ENCODE measurements around the gene EPHB1. TPM values are rescaled to one million over a fixed set of nuclear protein-coding genes. Genes with fewer than 3 reads are reported as not detected.

The EPHB1 gene
- polyA plus RNA-seq, 1 donor: 3.7 TPM

DNA sequence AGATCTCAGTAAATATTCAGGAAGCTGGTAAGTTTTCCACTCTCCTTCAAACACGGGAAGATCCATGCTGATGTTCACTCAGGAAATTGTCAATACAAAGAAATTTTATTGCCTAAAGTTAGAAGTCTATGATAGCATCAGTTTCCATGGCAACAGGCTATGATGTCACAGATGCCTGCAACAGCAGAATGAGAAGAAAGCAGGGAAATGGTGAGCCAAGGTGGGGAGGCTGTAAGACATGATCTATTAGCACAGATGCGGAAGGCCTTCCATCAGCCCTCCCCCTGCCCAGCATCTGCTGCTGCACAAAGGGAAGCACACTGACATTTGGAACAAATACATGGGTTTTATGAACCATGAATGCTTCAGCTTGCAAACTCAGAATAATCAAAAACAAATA, 28.6 kb downstream of the EPHB1 start:
- WGBS (ENCODE audit: insufficient coverage, low lambda C conversion rate): no CpG with 5 or more reads among the region's 2 CpGs
- no peak for DNase-seq
- H3K36me3 ChIP-seq (ENCODE audit: control insufficient read depth, insufficient read depth, low read length): no peaks in the 10 kb centered on the region
- no peak overlapping the region for H3K27ac ChIP-seq (ENCODE audit: low read length)
- no peaks in the 10 kb centered on the region for H3K27me3 ChIP-seq (ENCODE audit: control insufficient read depth, insufficient read depth, low read length)
- H3K4me1 ChIP-seq (ENCODE audit: control insufficient read depth, insufficient read depth, low read length): peaks cover 3% of the 10 kb centered on the region
- H3K4me3 ChIP-seq (ENCODE audit: low read length): no peak overlapping the region
- no peaks in the 10 kb centered on the region for H3K9me3 ChIP-seq (ENCODE audit: control insufficient read depth, low read depth, low read length)

DNA sequence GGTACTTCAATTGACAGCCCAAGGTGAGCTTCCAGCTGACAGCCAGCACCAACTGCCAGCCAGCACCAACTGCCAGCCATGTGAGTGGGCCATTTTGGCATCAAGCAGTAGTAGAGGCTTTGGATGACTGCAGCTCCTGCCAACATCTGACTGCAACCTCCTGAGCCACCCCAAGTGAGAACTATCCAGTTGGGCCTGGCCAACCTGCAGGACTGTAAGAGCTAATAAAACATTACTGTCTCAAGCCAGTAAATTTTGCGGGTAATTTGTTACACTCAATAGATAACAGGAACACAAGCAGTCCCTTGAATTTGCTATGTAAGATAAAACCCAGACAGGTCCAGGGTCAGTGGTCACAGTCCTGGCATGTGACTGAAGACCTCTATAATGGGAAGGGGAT, 29.7 kb downstream of the EPHB1 start:
- whole genome bisulfite sequencing (ENCODE audit: insufficient coverage, low lambda C conversion rate): no CpG with 5 or more reads among the region's 1 CpG
- DNase-seq: no peak
- Histone ChIP-seq H3K4me1 (ENCODE audit: control insufficient read depth, insufficient read depth, low read length) (peaks cover 3% of the 10 kb centered on the region), H3K9me3 (ENCODE audit: control insufficient read depth, low read depth, low read length) (no peaks in the 10 kb centered on the region), H3K36me3 (ENCODE audit: control insufficient read depth, insufficient read depth, low read length) (no peaks in the 10 kb centered on the region), H3K27ac (ENCODE audit: low read length) (no peak overlapping the region), H3K27me3 (ENCODE audit: control insufficient read depth, insufficient read depth, low read length) (no peaks in the 10 kb centered on the region), H3K4me3 (ENCODE audit: low read length) (no peak overlapping the region)

DNA sequence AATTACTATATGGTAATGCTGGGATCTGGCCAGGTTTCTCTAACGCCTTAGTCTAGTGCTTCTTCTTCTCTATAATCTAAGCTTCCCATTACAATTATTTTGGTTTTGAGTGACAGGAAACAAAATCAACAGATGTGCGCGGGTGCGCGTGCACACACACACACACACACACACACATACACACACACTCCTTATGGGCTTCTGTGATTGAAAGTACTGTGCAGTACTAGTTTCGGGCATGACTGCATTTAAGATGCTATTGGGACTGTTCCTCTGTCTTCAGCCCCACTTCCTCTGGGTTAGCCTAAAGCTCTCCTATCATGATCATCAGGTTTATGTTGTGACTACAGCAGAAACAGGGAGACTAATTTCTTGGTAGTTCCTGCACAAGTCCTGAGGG, 32.2 kb downstream of the EPHB1 start:
- Histone ChIP-seq H3K4me3 (ENCODE audit: low read length) (no peak overlapping the region), H3K9me3 (ENCODE audit: control insufficient read depth, low read depth, low read length) (no peaks in the 10 kb centered on the region), H3K27me3 (ENCODE audit: control insufficient read depth, insufficient read depth, low read length) (no peaks in the 10 kb centered on the region), H3K4me1 (ENCODE audit: control insufficient read depth, insufficient read depth, low read length) (no peaks in the 10 kb centered on the region), H3K27ac (ENCODE audit: low read length) (no peak overlapping the region), H3K36me3 (ENCODE audit: control insufficient read depth, insufficient read depth, low read length) (no peaks in the 10 kb centered on the region)
- DNase-seq: no peak
- no CpG with 5 or more reads among the region's 6 CpGs for WGBS (ENCODE audit: insufficient coverage, low lambda C conversion rate)

DNA sequence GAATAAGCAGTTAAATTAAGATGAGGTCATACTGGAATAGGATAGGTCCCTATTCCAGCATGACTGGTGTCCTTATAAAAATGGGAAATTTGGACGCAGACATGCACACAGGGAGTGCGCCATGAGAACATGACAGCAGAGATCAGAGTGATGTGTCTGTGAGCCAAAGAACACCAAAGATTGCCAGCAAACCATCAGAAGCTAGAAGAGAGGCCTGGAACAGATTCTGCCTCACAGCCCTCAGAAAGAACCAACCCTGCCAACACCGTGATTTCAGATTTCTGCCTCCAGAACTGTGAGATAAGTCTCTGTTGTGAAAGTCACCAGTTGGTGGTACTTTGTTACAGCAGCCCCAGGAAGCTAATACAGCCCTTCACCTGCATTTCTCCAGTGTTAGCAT, 34.7 kb downstream of the EPHB1 start:
- Histone ChIP-seq H3K9me3 (ENCODE audit: control insufficient read depth, low read depth, low read length) (no peaks in the 10 kb centered on the region), H3K4me1 (ENCODE audit: control insufficient read depth, insufficient read depth, low read length) (no peaks in the 10 kb centered on the region), H3K27ac (ENCODE audit: low read length) (no peak overlapping the region), H3K4me3 (ENCODE audit: low read length) (no peak overlapping the region), H3K27me3 (ENCODE audit: control insufficient read depth, insufficient read depth, low read length) (peaks cover 2% of the 10 kb centered on the region), H3K36me3 (ENCODE audit: control insufficient read depth, insufficient read depth, low read length) (no peaks in the 10 kb centered on the region)
- WGBS (ENCODE audit: insufficient coverage, low lambda C conversion rate): no CpG with 5 or more reads among the region's 3 CpGs
- no peak for DNase-seq

DNA sequence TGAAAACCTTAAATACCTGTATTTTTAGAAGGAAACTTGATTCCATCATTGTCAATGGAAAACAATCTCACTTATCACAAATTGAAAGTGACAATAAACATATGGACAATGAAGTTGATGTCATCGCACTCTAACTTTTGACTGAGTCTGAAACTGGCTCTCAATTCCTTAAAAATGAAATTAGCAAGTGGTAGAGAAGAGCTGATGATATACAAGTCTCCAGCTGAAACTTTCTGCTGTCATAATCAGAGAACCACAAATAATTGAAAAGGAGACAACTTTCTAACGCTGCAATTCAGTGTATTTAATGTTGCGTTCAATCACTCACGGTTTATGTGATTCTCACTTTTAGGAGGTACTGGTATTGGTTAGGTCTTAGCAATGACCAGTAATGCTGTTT, 37.5 kb downstream of the EPHB1 start:
- Histone ChIP-seq H3K9me3 (ENCODE audit: control insufficient read depth, low read depth, low read length) (no peaks in the 10 kb centered on the region), H3K4me3 (ENCODE audit: low read length) (no peak overlapping the region), H3K4me1 (ENCODE audit: control insufficient read depth, insufficient read depth, low read length) (no peaks in the 10 kb centered on the region), H3K36me3 (ENCODE audit: control insufficient read depth, insufficient read depth, low read length) (no peaks in the 10 kb centered on the region), H3K27ac (ENCODE audit: low read length) (no peak overlapping the region), H3K27me3 (ENCODE audit: control insufficient read depth, insufficient read depth, low read length) (peaks cover 4% of the 10 kb centered on the region)
- WGBS (ENCODE audit: insufficient coverage, low lambda C conversion rate): 100% methylated on average over 2 of the region's 4 CpGs
- no peak for DNase-seq

DNA sequence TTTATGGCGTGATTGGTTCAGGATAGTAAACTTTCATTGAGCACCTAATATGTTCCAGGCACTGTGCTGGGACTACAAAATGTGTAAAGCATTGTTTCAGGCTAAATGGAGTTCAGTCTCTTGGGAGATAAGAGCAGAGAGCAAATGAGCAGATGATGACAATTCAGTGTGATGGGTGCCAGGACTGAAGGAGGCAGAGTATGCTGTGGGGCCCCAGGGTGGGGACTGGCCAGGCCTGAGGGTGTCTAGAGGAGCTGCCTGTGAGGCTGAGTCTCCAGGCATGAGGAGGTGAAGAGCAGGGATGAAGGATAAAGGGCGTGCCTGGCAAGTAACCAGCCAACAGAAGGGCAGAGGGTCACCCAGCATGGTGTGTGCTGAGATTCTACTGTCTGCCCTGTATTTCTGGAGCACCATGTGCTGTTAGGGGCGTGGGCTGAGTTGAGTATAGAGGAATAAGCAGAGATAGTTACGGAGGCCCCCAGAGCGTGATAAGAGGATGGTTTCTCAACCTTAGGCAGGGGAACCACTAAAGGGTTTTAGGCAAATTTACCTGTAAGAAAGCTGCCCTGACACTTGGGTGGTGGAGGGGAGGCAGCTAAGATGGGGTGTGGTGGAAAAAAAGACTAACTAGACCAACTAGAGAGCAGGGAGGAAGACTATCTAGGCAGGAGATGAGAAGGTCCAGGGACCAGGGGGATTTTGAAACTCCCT, 38.5 kb downstream of the EPHB1 start:
- 70% methylated on average over 2 of the region's 5 CpGs for WGBS (ENCODE audit: insufficient coverage, low lambda C conversion rate)
- no peak for DNase-seq
- H3K27ac ChIP-seq (ENCODE audit: low read length): no peak overlapping the region
- H3K4me1 ChIP-seq (ENCODE audit: control insufficient read depth, insufficient read depth, low read length): no peaks in the 10 kb centered on the region
- H3K36me3 ChIP-seq (ENCODE audit: control insufficient read depth, insufficient read depth, low read length): no peaks in the 10 kb centered on the region
- no peaks in the 10 kb centered on the region for H3K9me3 ChIP-seq (ENCODE audit: control insufficient read depth, low read depth, low read length)
- H3K4me3 ChIP-seq (ENCODE audit: low read length): no peak overlapping the region
- H3K27me3 ChIP-seq (ENCODE audit: control insufficient read depth, insufficient read depth, low read length): peaks cover 4% of the 10 kb centered on the region

DNA sequence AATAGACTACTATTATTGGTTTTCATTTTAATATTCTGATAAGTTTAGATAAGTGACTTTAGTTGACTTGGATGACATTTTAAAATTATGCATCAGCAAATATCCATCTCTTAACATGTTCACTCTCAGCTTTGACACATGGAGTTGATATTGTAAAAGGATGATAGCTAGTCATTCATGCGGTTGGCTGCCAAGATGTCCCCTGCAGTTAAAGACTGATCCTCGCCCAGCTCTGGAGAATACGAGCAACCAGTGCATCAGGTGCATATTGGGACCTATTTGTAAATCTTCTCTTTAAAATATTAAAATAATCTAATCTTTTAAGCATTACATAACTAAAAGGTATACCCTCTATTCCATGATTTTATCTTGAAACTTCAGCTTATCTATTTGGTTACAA, 41.9 kb downstream of the EPHB1 start:
- Histone ChIP-seq H3K27me3 (ENCODE audit: control insufficient read depth, insufficient read depth, low read length) (peaks cover 4% of the 10 kb centered on the region), H3K9me3 (ENCODE audit: control insufficient read depth, low read depth, low read length) (no peaks in the 10 kb centered on the region), H3K27ac (ENCODE audit: low read length) (no peak overlapping the region), H3K4me1 (ENCODE audit: control insufficient read depth, insufficient read depth, low read length) (no peaks in the 10 kb centered on the region), H3K36me3 (ENCODE audit: control insufficient read depth, insufficient read depth, low read length) (no peaks in the 10 kb centered on the region), H3K4me3 (ENCODE audit: low read length) (no peak overlapping the region)
- WGBS (ENCODE audit: insufficient coverage, low lambda C conversion rate): no CpG with 5 or more reads among the region's 3 CpGs
- no peak for DNase-seq

DNA sequence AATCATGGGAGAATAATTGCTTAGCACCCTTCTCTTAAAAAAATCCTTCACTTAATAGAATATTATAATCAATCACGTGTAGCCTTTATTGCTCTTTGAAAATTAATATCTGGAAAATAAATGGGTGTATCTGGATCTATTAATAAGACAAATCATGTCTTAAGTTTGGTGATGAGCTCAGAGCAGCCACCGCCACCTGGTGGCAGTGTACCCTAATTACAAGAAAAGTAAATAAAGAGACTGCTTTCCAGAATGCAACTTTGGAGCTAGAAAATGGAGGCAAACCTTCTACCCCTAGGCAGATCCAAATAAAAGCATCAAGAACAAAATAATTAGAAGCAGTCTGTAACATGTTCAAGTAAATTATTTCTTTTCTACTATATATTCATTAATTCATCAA, 43.5 kb downstream of the EPHB1 start:
- H3K27me3 ChIP-seq (ENCODE audit: control insufficient read depth, insufficient read depth, low read length): peaks cover 4% of the 10 kb centered on the region
- H3K9me3 ChIP-seq (ENCODE audit: control insufficient read depth, low read depth, low read length): no peaks in the 10 kb centered on the region
- H3K4me3 ChIP-seq (ENCODE audit: low read length): no peak overlapping the region
- H3K36me3 ChIP-seq (ENCODE audit: control insufficient read depth, insufficient read depth, low read length): no peaks in the 10 kb centered on the region
- H3K27ac ChIP-seq (ENCODE audit: low read length): no peak overlapping the region
- WGBS (ENCODE audit: insufficient coverage, low lambda C conversion rate): 67% methylated on average over 1 of the region's 2 CpGs
- no peaks in the 10 kb centered on the region for H3K4me1 ChIP-seq (ENCODE audit: control insufficient read depth, insufficient read depth, low read length)
- no peak for DNase-seq

DNA sequence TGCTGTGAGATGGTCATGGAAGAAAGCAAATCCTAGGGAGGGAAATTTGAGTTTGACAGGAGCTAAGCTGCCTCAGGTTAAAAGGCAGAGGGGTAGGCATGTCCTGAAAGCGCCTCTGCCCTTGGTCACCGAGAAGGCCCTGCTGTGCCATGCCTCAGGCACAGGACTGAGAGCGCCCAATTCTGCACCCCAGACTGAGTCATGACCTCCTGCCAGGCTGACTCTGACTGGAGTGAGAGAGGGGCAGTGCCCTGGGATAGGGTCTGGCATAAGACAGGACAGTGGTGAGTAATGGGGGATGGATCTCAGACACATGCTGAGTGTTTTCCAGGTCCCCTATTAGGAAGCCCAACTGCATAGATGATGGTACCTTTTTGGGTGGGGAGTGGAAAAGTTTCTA, 44.4 kb downstream of the EPHB1 start:
- Histone ChIP-seq H3K4me1 (ENCODE audit: control insufficient read depth, insufficient read depth, low read length) (no peaks in the 10 kb centered on the region), H3K9me3 (ENCODE audit: control insufficient read depth, low read depth, low read length) (no peaks in the 10 kb centered on the region), H3K4me3 (ENCODE audit: low read length) (no peak overlapping the region), H3K36me3 (ENCODE audit: control insufficient read depth, insufficient read depth, low read length) (no peaks in the 10 kb centered on the region), H3K27ac (ENCODE audit: low read length) (no peak overlapping the region), H3K27me3 (ENCODE audit: control insufficient read depth, insufficient read depth, low read length) (peaks cover 2% of the 10 kb centered on the region)
- no peak for DNase-seq
- WGBS (ENCODE audit: insufficient coverage, low lambda C conversion rate): no CpG with 5 or more reads among the region's 3 CpGs

DNA sequence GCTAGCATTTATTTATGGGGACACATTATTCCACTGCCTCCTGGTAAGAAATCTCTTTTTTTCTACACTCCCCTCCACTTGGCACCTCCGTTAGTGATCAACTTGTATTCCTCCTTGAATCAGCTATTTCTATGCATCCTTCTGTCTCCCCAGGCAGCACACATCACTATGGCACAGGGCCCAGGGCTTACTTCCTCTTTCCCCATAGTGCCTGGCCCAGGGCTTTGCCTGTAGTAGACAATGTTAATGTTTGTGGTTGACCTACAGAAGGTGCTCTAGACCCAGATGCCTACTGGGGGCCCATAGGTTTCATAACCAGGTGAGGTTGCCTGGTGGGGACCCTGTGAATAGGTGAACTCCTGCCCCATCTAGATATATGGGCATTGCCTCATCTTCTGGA, 44.9 kb downstream of the EPHB1 start:
- H3K36me3 ChIP-seq (ENCODE audit: control insufficient read depth, insufficient read depth, low read length): no peaks in the 10 kb centered on the region
- no peak overlapping the region for H3K4me3 ChIP-seq (ENCODE audit: low read length)
- peaks cover 2% of the 10 kb centered on the region for H3K27me3 ChIP-seq (ENCODE audit: control insufficient read depth, insufficient read depth, low read length)
- no peaks in the 10 kb centered on the region for H3K9me3 ChIP-seq (ENCODE audit: control insufficient read depth, low read depth, low read length)
- DNase-seq: no peak
- no peak overlapping the region for H3K27ac ChIP-seq (ENCODE audit: low read length)
- 100% methylated on average over 1 of the region's 1 CpG for WGBS (ENCODE audit: insufficient coverage, low lambda C conversion rate)
- no peaks in the 10 kb centered on the region for H3K4me1 ChIP-seq (ENCODE audit: control insufficient read depth, insufficient read depth, low read length)

DNA sequence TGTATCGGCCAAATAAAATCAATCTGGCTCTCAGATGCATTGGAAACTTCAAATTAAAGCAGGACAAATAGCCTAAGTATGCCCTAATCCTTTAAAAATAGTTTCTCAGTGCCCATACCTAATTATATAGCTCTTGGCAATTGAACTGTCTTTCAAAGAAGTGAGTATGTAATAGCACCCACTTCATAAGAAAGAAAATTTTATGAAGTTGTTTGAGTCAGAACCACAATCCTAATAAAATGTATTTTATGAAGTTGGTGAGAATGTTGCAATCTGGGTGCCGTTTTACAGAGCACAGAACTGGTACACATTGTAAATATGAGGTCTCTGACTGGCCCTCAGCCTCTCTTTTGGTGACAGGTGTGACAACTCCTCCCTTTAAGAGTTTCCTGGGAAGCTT, 45.4 kb downstream of the EPHB1 start:
- Histone ChIP-seq H3K4me3 (ENCODE audit: low read length) (no peak overlapping the region), H3K27me3 (ENCODE audit: control insufficient read depth, insufficient read depth, low read length) (peaks cover 2% of the 10 kb centered on the region), H3K9me3 (ENCODE audit: control insufficient read depth, low read depth, low read length) (no peaks in the 10 kb centered on the region), H3K4me1 (ENCODE audit: control insufficient read depth, insufficient read depth, low read length) (no peaks in the 10 kb centered on the region), H3K36me3 (ENCODE audit: control insufficient read depth, insufficient read depth, low read length) (no peaks in the 10 kb centered on the region), H3K27ac (ENCODE audit: low read length) (no peak overlapping the region)
- WGBS (ENCODE audit: insufficient coverage, low lambda C conversion rate): 100% methylated on average over 2 of the region's 2 CpGs
- DNase-seq: no peak
